T follicular helper cell (primary cell): Measurements from ENCODE around the gene SCRN1.
"Not testable (repeated sequence)": the region's sequence is repeated elsewhere in the genome, so short reads cannot be mapped to it uniquely, and the experiment has no call there.

Experiments used
- DNase-seq: peaks from one replicate; pipeline ENCODE4 v3.0.0-alpha.2; 2020; ENCODE audit warnings: low read depth

SCRN1 gene

GRCh38 chr7:29968683-29969395, 20.8 kb downstream of the SCRN1 start:
- no peak for DNase-seq

DNA sequence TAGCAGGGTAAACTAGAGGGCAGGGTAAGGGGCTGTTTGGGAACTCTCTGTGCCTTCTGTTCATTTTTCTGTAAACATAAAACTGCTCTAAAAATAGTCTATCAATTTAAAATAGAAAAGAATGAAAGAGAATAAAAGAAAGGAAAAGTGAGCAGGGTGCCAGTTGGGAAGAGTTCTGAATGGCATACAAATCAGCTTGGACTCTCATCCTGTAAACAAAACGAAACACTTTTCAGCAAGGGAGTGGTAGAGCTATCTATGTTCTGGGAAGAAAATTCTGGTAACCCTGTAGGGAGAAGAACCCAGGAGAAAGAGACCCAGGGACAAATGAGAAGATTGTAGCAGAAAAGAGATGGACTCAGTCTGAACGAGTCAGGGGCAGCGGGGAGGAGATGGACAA, 24.6 kb downstream of the SCRN1 start:
- DNase-seq, result no peak

GRCh38 chr7:29962035-29962434, 27.6 kb downstream of the SCRN1 start:
- DNase-seq, result no peak

GRCh38 chr7:29961611-29962010, 28.0 kb downstream of the SCRN1 start:
- DNase-seq, result not testable (repeated sequence)

DNA sequence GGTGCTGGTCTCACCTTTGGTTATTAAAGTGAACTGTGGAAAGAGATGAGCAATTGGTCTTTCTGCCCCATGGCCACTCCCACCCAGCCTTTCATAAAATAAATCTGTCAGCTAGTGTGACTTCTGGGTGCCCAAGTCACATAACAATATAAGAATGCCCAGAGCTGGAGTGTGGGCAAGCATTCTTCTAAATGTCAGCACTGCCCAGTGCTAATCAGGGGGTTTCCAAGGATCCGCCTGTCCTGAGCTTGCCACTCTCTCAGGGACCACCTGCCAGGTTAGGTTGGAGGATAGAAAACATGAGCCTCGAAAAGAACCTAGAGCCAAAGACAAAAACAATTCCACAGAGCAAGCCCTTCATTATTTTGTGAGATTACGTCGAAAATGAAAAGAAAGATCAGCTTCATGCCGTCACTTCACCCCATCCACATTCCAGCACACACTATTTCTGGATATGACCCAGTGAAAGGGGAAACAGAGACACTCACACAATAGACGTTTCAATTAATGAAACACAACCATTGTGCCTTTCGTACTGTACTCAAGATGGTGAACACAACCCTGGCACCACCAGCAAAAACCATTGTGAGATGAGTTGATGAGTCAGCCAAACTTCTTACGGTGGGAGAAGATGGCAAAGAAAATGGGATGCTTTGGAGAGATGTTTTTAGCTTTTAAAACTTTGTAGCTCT, 30.8 kb downstream of the SCRN1 start:
- no peak for DNase-seq

DNA sequence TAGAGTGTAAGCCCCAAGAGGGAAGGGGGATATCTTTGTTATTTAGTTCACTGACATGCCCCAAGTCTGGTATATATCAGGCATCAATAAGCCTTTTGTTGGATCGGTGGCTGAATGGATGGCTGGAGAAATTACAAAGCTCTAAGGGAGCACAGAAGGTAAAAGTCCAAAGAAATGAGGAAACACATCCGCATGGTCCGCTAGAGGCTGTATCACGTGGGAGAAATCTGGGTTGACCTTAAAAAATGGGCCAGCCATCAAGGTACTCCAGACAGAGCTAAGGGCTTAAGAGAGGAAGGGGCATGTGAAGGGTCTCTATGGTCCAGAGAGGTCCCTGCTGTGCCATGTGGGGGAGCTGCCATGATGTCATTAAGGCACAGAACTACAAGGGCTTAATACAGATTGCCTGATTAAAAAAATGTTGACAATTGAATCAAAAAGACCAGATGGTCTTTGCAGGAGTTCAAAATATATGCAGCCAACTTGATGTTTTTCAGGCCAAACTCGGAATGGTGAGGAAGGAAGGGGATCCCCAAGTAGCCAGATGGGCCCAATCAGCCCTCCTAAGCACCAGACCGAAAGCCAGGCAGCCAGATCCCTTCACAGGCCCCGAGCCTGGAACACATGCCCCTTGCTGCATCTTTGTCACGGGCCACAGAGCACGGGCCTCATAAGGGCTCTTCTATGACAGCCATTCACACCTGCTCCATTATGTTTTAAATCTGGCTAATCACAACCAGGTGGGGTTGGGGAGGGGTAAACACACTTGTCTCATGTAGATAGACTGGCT, 31.9 kb downstream of the SCRN1 start:
- no peak for DNase-seq

GRCh38 chr7:29956487-29956836, 33.1 kb downstream of the SCRN1 start:
- DNase-seq, result no peak

- no peak for DNase-seq
Observed at GRCh38 chr7:29955799-29956486, 33.7 kb downstream of the SCRN1 start.

GRCh38 chr7:29955075-29955792, 34.4 kb downstream of the SCRN1 start:
- no peak for DNase-seq

DNA sequence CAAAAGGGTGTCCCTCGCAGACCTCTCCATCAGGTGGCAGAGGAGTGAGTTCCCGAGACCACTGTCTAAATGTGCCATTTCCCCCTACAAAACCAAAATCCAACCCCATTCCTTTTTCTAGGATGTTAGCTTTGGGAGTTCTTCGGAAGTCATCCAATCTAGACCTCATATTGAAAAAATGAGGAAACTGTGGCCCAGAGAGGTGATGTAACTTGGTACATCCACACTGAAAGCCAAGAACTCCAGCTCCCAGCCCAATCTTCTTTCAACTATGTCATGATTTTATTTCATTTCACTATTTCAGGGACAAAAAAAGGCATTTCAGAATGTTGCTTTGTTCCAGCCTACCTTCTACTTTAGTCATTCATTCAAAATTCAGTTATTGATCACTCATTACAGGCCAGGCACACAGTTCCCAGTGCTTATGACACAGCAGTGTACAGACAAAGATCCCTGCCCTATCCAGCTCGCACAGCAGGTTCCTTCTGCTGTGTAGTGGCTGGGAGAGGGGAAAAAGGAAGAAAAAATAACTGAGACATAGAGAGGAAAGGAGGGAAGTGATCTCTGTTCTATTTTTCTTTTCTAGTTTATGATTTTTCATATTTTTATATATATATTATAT, 35.8 kb downstream of the SCRN1 start:
- DNase-seq, result no peak

DNA sequence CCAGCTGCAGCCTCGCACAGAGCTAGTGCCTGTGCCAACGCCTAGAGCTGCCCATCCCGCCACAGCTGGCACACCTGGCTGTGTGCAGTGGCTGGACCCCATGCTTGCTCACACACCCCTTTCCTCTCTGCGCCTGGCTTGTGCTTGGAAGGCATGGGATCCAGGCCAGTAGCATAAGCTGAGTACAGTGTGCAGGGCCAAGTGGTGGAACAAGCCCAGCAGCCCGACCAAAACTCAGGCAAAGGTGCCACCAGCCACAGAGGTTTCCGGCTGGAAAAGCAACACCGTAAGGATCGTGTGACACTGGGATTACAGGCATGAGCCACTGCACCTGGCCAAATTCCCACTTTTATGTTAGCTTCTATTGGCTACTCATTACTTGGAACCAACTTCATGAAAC, 38.4 kb downstream of the SCRN1 start:
- no peak for DNase-seq

GRCh38 chr7:29950480-29950879, 39.1 kb downstream of the SCRN1 start:
- no peak for DNase-seq

- no peak for DNase-seq
Observed at GRCh38 chr7:29948587-29948986, 41.0 kb downstream of the SCRN1 start.

GRCh38 chr7:29946428-29947186, 43.0 kb downstream of the SCRN1 start:
- DNase-seq, result no peak

DNA sequence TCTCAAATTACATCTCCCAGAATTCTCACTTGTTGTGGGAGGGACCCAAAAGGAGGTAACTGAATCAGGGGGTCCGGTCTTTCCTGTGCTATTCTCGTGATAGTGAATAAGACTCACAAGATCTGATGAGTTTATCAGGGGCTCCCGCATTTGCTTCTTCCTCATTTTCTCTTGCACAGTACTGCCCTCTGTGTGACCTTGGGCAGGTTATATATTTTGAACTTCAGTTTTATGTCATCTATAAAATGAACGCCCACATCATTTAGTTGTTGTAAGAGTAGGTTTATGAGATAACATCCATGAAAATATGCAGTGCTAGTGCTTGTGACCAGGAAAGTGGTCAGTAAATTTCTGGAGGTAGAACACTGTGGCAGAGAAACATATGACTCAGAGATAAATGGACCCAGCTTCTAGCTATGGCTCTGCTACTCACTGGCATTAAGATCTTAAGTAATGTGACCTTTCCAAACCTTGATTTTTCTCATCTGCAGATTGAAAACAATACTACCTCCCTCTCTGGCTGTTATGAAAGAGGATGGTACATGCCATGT, 44.3 kb downstream of the SCRN1 start:
- DNase-seq, result no peak

DNA sequence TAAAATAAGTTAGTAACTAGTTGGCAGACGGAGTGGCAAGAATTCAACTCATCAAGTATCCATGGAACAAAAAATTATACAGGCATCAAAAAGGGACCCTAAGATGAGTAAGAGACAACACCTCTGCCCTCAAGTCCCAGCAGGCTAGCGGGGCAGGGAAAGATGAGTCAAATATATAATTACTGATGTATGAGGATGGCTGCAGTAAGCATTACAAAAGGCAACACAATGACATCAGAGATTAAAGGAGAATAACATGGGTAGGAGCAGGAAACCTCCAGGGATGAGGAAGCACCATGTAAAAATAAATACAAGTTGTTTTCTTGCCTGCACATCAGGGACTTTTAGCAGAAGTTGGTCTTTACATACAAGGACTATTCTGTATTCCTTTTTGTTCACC, 49.4 kb downstream of the SCRN1 start:
- DNase-seq, result no peak

DNA sequence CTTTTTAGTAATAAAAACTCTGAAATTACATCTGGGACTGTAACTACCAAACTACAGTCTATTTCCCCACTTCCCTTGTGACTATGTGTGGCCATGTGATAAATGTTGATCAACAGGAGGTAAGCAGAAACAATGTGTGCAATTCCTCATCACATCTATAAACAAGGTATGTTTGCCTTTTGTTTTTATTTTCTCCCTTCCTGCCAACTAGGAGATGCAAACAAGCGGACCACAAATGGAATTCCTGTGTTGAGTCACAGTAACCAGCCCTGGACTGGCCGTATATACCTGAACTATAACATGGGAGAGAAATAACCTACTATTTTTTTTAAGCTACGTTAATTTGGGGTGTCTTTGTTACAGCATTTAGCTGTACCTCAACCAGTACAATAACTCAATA, 52.5 kb downstream of the SCRN1 start:
- DNase-seq, result no peak

DNA sequence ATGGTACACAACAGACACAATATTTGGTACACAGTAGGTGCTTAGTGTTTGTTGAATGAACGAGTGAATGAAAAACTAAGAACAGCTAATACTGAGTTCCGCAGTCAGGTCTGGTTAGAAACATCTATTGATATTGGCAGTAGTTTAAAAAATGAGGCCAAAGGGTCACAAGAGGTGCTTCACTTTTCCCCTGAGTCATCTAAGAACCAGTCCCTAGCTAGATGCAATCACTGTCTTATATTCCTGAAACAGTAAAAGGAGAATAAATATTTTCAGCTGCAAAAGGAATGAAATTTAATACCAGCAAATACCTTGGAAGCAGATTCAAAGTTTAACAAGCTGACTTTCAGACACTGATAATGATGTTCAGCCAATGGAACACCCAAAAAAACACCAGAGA, 54.5 kb downstream of the SCRN1 start:
- DNase-seq, result no peak

GRCh38 chr7:29929018-29929807, 60.4 kb downstream of the SCRN1 start:
- no peak for DNase-seq
